B cell (primary cell): ENCODE measurements around the gene PGA5. TPM values are rescaled to one million over a fixed set of nuclear protein-coding genes. Genes with fewer than 3 reads are reported as not detected.

ENCODE experiments used
- ATAC-seq: fragments of 200-7000 bp; cut with Tn5 transposase; one replicate; pipeline ENCODE4 v1.10.0; 2021; ENCODE audit warnings: low read depth, mild to moderate bottlenecking, moderate number of reproducible peaks, moderate library complexity
- CTCF ChIA-PET: fragments of 350-600 bp; sonication (Branson Sonifier 250); formaldehyde crosslinking; loops from one replicate; lab custom pipeline; 2021; ENCODE audit warnings: antibody characterized with exemption, inconsistent platforms; lab: Charles Lee
- POLR2A ChIA-PET: fragments of 350-600 bp; sonication (Branson Sonifier 250); formaldehyde crosslinking; loops from one replicate; lab custom pipeline; 2021; ENCODE audit warnings: antibody characterized with exemption; lab: Charles Lee
- DNase-seq: peaks from one replicate; pipeline ENCODE4 v3.0.0; 2013
- H2AFZ ChIP-seq: 2 replicates; pipeline ENCODE4 v1.6.1; 2012; ENCODE audit warnings: mild to moderate bottlenecking, low read depth, low read length; ENCODE audit not compliant: insufficient read depth, poor library complexity, severe bottlenecking
- H3K27ac ChIP-seq, 2 donors: 1 replicate in 1 of 2; 2 replicates in 1 of 2; pipeline ENCODE4 v1.5.1; 2012 to 2013; ENCODE audit warnings: low read length in 2 of 2, mild to moderate bottlenecking in 2 of 2, moderate library complexity in 1 of 2
- H3K27me3 ChIP-seq, 4 experiments: fragments of 200-600 bp in 1 of 4; sonication (generic) in 1 of 4; replicated peaks in 1 of 4; 1 replicate in 2 of 4; 2 replicates in 2 of 4; pipeline versions ENCODE4 v1.6.1 to v1.7.0; 2013 to 2016; ENCODE audit warnings: low read length in 3 of 4, mild to moderate bottlenecking in 2 of 4, mixed read lengths in 1 of 4, moderate library complexity in 1 of 4; ENCODE audit not compliant: insufficient read depth in 4 of 4, control insufficient read depth in 3 of 4; ENCODE audit errors: control extremely low read depth in 1 of 4
- H3K36me3 ChIP-seq, 2 experiments: replicated peaks in 1 of 2; 1 replicate in 1 of 2; 2 replicates in 1 of 2; pipeline versions ENCODE4 v1.6.1 to v1.7.1; 2013; ENCODE audit warnings: low read length in 1 of 2; ENCODE audit not compliant: insufficient read depth in 2 of 2, control insufficient read depth in 1 of 2; ENCODE audit errors: control extremely low read depth in 1 of 2, extremely low read depth in 1 of 2
- H3K4me1 ChIP-seq, 2 donors: fragments of 200-600 bp in 1 of 2; sonication (generic) in 1 of 2; 1 replicate in 1 of 2; 2 replicates in 1 of 2; pipeline versions ENCODE4 v1.5.1 to v1.6.1; 2013 to 2017; ENCODE audit warnings: low read length in 2 of 2; ENCODE audit not compliant: control insufficient read depth in 2 of 2, insufficient read depth in 2 of 2
- H3K4me2 ChIP-seq: replicated peaks from 2 replicates; pipeline ENCODE3; 2012; ENCODE audit warnings: mild to moderate bottlenecking, low read depth, low read length; ENCODE audit not compliant: poor library complexity, severe bottlenecking
- H3K4me3 ChIP-seq, 5 experiments: fragments of 200-600 bp in 1 of 5; sonication (generic) in 1 of 5; 1 replicate in 3 of 5; 2 replicates in 2 of 5; pipeline versions ENCODE4 v1.5.1 to v1.7.0; 2011 to 2016; ENCODE audit warnings: low read length in 4 of 5, mild to moderate bottlenecking in 4 of 5, low read depth in 2 of 5, control low read depth in 1 of 5, moderate library complexity in 1 of 5; ENCODE audit not compliant: insufficient read depth in 1 of 5; ENCODE audit errors: control extremely low read depth in 1 of 5, extremely low read depth in 1 of 5
- H3K79me2 ChIP-seq: fragments of 200-600 bp; sonication (generic); one replicate; pipeline ENCODE4 v1.6.0; 2016; ENCODE audit warnings: low read length; ENCODE audit not compliant: control insufficient read depth, insufficient read depth
- H3K9ac ChIP-seq: fragments of 200-600 bp; sonication (generic); 2 replicates; pipeline ENCODE4 v1.6.1; 2017; ENCODE audit warnings: mild to moderate bottlenecking, low read length, moderate library complexity
- H3K9me3 ChIP-seq, 3 donors: one replicate each; pipeline versions ENCODE4 v1.6.1 to v1.7.1; 2013; ENCODE audit warnings: low read length in 2 of 3; ENCODE audit not compliant: control insufficient read depth in 2 of 3, insufficient read depth in 1 of 3; ENCODE audit errors: control extremely low read depth in 1 of 3
- H4K20me1 ChIP-seq: 2 replicates; pipeline ENCODE4 v1.6.0; 2012; ENCODE audit warnings: mild to moderate bottlenecking, low read length; ENCODE audit not compliant: insufficient read depth, control insufficient read depth, poor library complexity, severe bottlenecking
- H3K27ac Mint-ChIP-seq: one replicate; pipeline ENCODE4 v1.8.0; 2021; ENCODE audit warnings: mixed read lengths
- H3K27me3 Mint-ChIP-seq: one replicate; pipeline ENCODE4 v1.8.0; 2021; ENCODE audit warnings: mixed read lengths
- H3K4me1 Mint-ChIP-seq: one replicate; pipeline ENCODE4 v1.8.0; 2021; ENCODE audit warnings: mixed read lengths
- H3K4me3 Mint-ChIP-seq: one replicate; pipeline ENCODE4 v1.8.0; 2021; ENCODE audit warnings: mixed read lengths
- H3K9me3 Mint-ChIP-seq: one replicate; pipeline ENCODE4 v1.8.0; 2022; ENCODE audit warnings: mixed read lengths; ENCODE audit not compliant: insufficient read depth
- CTCF ChIP-seq: fragments of 200-600 bp; IDR thresholded peaks from one replicate; pipeline ENCODE4 v1.8.0; 2022; ENCODE audit warnings: antibody characterized with exemption, mild to moderate bottlenecking
- EZH2 ChIP-seq: IDR thresholded peaks from 2 replicates; pipeline ENCODE4 v1.6.1; 2012; ENCODE audit warnings: borderline replicate concordance, low read depth, mild to moderate bottlenecking, moderate library complexity, low read length; ENCODE audit not compliant: insufficient read depth, poor library complexity, severe bottlenecking
- WGBS: methylation state at CpG from one replicate; pipeline ENCODE4 v1.1.5; 2013; ENCODE audit warnings: missing lambda C conversion rate; ENCODE audit not compliant: insufficient coverage; 5-methylcytosine and 5-hydroxymethylcytosine counted together
- intact Hi-C: fragments of 100-400 bp; cut with micrococcal nuclease; formaldehyde crosslinking; loops from one replicate; pipeline ENCODE4 v1.10.0; 2022
- polyA plus RNA-seq: library from polyadenylated mRNA; depleted of rRNA; stranded (reverse); fragments of >200 nt; gene quantifications from 2 replicates; pipeline ENCODE4 v1.2.3, GENCODE V29; 2012
- total RNA-seq, 2 donors: library from RNA; stranded (reverse); fragments of 120-200 nt in 1 of 2; gene quantifications; 1 replicate in 1 of 2; 2 replicates in 1 of 2; pipeline versions ENCODE4 v1.2.3 to v1.2.4, GENCODE V29; 2013 to 2022

Gene PGA5
- total and polyA plus RNA-seq, 2 donors (not counting 1 experiment from before 2014, with no cell fraction given) = not detected

GRCh38 chr11:61298663-61299244 lies 57.8 kb downstream of the PGA5 start:
- H3K9me3 ChIP-seq = no peaks in the 10 kb centered on the region
- Mint-ChIP-seq H3K27ac (no peak overlapping the region), H3K4me3 (no peak overlapping the region), H3K9me3 (no peaks in the 10 kb centered on the region), H3K4me1 (peaks cover 8% of the 10 kb centered on the region), H3K27me3 (no peaks in the 10 kb centered on the region)
- intact Hi-C loops = no loop called here
- H3K4me3 ChIP-seq = no peak overlapping the region
- no peak overlapping the region for H3K9ac ChIP-seq
- POLR2A ChIA-PET = no interaction called here
- no peak for TF ChIP-seq CTCF
- TF ChIP-seq EZH2 = no peak
- WGBS = 90% methylated on average over 3 of the region's 4 CpGs
- peaks cover 0 to 43% of the 10 kb centered on the region in 2 experiments for H3K36me3 ChIP-seq
- CTCF ChIA-PET = no interaction called here
- H3K4me1 ChIP-seq = peaks cover 8 to 16% of the 10 kb centered on the region in 2 donors
- H4K20me1 ChIP-seq = no peaks in the 10 kb centered on the region
- no peaks in the 10 kb centered on the region for H3K79me2 ChIP-seq
- no peaks in the 10 kb centered on the region for H3K27me3 ChIP-seq
- DNase-seq = no peak
- no peak overlapping the region for H2AFZ ChIP-seq
- no peak for ATAC-seq
- no peak overlapping the region for H3K27ac ChIP-seq
- H3K4me2 ChIP-seq = no peak overlapping the region

Other genes with a start within 250 kb of the PGA5 start
- 19.3 and 19.9 TPM in 2 replicates for gene CD5, start 138.7 kb upstream of the PGA5 start, total RNA-seq
- 7.6 and 8.9 TPM in 2 replicates for gene CD5, start 138.7 kb upstream of the PGA5 start, polyA plus RNA-seq
- gene VPS37C, start 79.7 kb upstream of the PGA5 start, total RNA-seq = 18.4 and 20.1 TPM in 2 replicates
- gene VPS37C, start 79.7 kb upstream of the PGA5 start, polyA plus RNA-seq = 5.9 and 6.4 TPM in 2 replicates
- gene PGA3, start 37.7 kb upstream of the PGA5 start, total RNA-seq = not detected in 2 replicates
- 0.12 TPM in 1 of 2 replicates, not detected in the other for gene PGA3, start 37.7 kb upstream of the PGA5 start, polyA plus RNA-seq
- not detected in 2 replicates for gene PGA4, start 18.8 kb upstream of the PGA5 start, total RNA-seq
- 0.63 TPM in 1 of 2 replicates, not detected in the other for gene PGA4, start 18.8 kb upstream of the PGA5 start, polyA plus RNA-seq
- 0.37 and 0.41 TPM in 2 replicates for gene VWCE, start 54.1 kb downstream of the PGA5 start, total RNA-seq
- 0.30 and 0.39 TPM in 2 replicates for gene VWCE, start 54.1 kb downstream of the PGA5 start, polyA plus RNA-seq
- gene DDB1, start 91.9 kb downstream of the PGA5 start, total RNA-seq = 155 and 167 TPM in 2 replicates
- 52.4 and 56.2 TPM in 2 replicates for gene DDB1, start 91.9 kb downstream of the PGA5 start, polyA plus RNA-seq
- 68.2 and 86.3 TPM in 2 replicates for gene TKFC, start 92.1 kb downstream of the PGA5 start, total RNA-seq
- gene TKFC, start 92.1 kb downstream of the PGA5 start, polyA plus RNA-seq = 72.2 and 82.3 TPM in 2 replicates
- gene CYB561A3, start 120.7 kb downstream of the PGA5 start, total RNA-seq = 248 and 259 TPM in 2 replicates
- gene CYB561A3, start 120.7 kb downstream of the PGA5 start, polyA plus RNA-seq = 488 and 756 TPM in 2 replicates
- 84.3 and 85.3 TPM in 2 replicates for gene TMEM138, start 121.2 kb downstream of the PGA5 start, total RNA-seq
- 57.9 and 66.6 TPM in 2 replicates for gene TMEM138, start 121.2 kb downstream of the PGA5 start, polyA plus RNA-seq
- gene TMEM216, start 151.4 kb downstream of the PGA5 start, total RNA-seq = 20.3 and 20.4 TPM in 2 replicates
- 23.3 and 28.0 TPM in 2 replicates for gene TMEM216, start 151.4 kb downstream of the PGA5 start, polyA plus RNA-seq
- 165 and 167 TPM in 2 replicates for gene CPSF7, start 188.8 kb downstream of the PGA5 start, total RNA-seq
- 59.7 and 74.7 TPM in 2 replicates for gene CPSF7, start 188.8 kb downstream of the PGA5 start, polyA plus RNA-seq
- 48.9 and 54.0 TPM in 2 replicates for gene SDHAF2, start 188.9 kb downstream of the PGA5 start, total RNA-seq
- gene SDHAF2, start 188.9 kb downstream of the PGA5 start, polyA plus RNA-seq = 34.2 and 60.8 TPM in 2 replicates